Measurements from ENCODE around the gene MTUS2.

MTUS2 gene

DNA sequence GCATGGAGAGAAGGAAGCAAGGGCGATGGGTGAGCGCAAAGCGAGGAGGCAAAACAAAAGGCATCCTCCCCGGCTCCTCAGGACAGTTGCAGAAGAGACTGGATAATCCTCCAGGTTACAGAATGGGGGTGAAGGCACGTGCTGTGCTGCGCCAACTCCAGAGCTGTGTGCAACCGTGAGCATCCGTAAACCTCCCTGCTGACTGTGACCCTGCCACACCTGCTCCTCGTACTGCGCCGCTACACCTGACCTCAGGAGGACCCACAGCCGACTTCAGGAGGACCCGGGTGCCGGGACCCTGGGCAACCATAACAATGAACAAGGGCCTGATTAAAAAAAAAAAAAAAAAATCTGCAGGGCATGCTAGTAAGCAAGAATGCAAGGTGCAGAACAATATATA, 706.6 kb downstream of the MTUS2 start:
- DNase-seq (ENCODE audit: low spot score) = no peak

GRCh38 chr13:29527511-29527910, 707.4 kb downstream of the MTUS2 start:
- no peak for DNase-seq (ENCODE audit: low spot score)

- no peak for DNase-seq (ENCODE audit: low spot score)
Measured at GRCh38 chr13:29527916-29528315, 707.8 kb downstream of the MTUS2 start.

- no peak for DNase-seq (ENCODE audit: low spot score)
Measured at GRCh38 chr13:29529754-29530153, 709.6 kb downstream of the MTUS2 start.

- no peak for DNase-seq (ENCODE audit: low spot score)
Measured at GRCh38 chr13:29530901-29531300, 710.8 kb downstream of the MTUS2 start.

DNA sequence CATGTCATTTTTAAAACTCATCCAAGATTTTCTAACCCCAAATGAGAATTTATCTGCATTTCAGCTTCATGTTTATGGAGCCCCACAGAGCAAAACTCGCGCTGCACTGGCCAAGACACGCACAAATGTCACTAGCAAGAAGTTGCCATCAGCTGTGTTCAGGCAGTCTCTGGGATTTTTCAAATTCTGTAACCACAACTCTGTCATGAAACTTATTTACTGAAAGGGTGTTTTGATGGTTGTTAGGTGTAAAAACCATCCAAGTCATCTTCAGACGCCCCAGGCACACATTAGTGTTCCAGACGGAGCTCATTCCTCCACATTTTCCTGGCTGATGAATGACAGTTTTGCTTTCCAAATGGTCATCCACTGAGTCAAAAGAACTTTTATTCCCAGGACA, 712.0 kb downstream of the MTUS2 start:
- no peak for DNase-seq (ENCODE audit: low spot score)

- DNase-seq (ENCODE audit: low spot score) = no peak
Measured at GRCh38 chr13:29532821-29533220, 712.7 kb downstream of the MTUS2 start.

DNA sequence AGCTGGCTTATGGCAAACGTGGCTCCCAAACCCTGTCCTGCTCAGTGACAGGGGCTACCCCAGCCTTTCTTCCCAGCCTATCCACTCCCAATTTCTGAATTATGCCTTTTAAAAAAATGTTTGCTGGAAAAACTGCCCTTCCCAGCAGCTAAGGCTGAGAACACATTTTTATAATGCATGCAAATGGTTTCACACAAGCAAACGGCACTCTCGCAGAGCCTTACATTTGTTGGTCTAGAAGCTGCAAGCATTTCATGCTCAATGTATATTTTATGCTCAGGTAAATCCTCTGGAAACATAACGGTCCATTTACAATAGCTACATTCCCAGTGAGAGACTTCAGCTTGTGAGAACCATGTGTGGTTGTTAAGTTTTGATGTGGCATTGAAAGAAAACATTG, 713.9 kb downstream of the MTUS2 start:
- DNase-seq (ENCODE audit: low spot score) = no peak

DNA sequence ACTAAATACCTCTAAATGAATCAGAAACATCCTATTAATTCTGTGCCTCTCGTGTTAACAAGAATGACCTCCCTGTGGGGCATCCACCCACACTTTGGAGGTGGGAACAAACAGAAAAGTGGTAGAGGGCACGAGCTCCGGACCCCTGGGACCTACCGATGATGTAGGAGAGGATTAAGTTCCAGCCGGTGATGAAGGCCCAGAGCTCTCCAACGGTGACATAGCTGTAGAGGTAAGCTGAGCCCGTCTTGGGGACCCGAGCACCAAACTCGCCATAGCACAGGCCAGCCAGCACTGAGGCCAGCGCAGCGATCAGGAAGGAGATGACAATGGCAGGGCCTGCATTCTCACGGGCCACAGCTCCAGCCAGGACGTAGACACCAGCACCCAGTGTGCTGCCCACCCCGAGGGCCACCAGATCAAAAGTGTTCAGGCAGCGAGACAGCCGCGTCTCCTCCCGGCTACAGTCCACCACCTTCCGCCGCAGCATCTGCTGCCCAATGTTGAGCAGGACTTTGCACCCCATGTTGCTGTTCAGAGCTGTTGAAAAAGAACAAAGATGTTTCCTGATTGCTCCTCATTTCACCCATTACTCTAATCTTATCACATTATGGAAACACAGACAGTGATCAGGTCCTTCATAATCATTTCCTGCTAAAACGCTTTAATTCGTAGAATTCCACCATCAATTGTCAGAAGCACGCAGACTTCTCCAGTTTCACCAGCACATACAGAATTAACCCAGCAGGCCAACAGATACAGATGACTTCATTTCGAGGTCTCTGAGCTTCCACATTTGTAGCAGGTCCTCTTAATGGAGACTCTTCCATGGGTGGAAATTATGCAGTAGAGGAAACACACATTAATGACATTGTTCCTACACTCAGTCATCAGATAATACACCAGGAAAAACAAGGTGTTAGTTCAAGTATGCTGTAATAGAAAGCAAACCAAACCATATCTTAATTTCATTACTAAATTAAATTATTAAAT, 715.8 kb downstream of the MTUS2 start:
- no peak for DNase-seq (ENCODE audit: low spot score)

GRCh38 chr13:29536853-29537252, 716.7 kb downstream of the MTUS2 start:
- no peak for DNase-seq (ENCODE audit: low spot score)

DNA sequence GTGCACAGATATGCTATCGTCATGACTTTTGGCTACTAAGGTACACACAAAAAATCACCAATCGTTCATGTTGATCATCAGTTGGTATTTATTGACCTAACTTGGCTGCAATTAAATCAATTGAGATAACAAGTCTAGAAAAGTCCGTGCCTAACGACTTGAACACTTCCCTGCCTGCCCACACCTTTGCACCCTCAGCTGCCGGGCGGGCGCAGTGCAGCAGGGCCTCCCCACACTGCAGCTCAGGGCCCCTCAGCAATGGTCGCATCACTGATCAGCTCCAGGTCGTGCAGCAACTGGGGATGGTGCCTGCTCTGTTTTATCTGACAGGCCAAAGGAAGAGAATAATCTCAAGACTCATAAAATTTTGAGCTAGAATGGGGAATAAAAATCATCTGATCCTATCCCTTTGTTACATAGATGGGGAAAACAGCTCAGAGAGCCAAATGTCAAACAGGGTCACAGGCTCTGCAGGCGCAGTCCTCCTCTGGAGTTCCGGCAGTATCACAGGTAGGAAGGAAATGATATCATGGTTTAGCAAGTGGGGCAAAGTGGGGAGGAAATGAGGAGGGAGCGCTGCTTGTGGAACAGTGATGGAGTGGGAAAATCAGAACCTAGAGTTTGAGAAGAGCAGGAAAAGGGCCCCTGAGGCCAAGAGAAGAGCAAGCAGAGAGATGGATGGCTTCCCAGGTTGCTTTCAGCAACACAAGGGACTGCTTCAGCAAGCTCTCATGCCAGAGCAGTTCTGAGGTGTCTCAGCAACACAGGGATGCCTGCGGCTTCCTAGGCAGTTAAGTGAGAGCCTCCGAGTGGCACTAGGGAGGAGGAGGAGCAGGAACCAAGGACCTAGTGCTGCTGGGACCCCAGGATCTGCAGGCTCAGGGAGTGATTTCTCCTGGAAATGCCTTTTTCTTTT, 717.9 kb downstream of the MTUS2 start:
- no peak for DNase-seq (ENCODE audit: low spot score)

DNA sequence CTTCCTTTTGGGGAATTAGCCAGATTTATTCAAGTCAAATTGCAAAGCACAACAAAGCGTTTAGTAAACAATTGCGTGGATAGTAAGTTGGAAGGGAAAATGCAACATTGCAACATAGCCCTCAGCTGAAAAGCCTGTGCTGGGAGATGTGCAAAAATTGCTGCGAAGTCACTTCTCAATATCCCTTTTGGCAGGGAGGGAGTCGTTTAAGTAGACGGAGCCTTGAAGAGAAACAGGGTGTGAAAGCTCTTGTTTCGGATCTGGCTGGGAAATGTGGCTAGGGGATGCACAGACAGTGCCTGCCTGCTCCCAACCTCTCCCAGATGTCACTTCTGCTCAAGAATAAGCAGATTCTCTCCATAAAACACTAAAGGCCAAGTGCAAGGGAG, 718.5 kb downstream of the MTUS2 start:
- no peak for DNase-seq (ENCODE audit: low spot score)

DNA sequence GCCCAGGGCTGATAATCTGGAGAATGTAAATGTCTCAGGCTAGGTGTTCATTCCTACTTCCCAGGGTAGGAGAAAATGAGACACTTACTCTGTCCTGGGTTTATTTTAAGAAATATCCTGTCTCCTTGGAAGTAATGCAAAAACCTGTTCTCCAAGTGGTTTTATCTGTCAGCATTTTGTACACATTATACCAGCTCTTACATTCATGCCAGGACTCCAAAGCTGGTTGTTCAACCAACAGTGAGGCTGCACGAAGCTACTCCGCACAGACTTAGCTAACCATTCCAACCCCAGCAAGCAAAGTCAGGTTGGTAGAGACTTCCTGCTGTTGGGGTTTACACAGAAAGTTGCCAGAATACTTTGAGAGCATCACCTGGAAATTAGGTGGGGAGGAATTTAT, 719.7 kb downstream of the MTUS2 start:
- DNase-seq (ENCODE audit: low spot score) = no peak

- no peak for DNase-seq (ENCODE audit: low spot score)
Measured at GRCh38 chr13:29540334-29540733, 720.2 kb downstream of the MTUS2 start.

DNA sequence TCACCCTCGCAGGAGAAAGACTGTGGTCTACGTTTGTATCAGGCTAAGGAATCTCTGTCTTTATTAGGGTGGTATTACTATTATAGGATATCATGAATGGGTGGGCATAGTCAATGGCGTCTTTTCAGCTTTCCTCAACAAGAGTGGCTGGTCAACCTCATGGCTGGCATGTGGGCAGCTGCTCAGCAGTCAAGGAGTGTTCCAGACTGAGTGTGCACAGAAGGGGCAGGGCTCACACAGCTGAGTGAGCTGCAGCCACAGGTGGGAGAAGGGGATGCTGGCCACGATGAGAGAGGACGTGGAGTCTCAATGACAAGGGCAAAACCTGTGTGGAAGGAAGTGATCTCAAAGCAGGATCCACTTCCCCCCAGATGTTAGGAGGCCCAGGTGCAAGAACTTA, 720.7 kb downstream of the MTUS2 start:
- DNase-seq (ENCODE audit: low spot score) = no peak

DNA sequence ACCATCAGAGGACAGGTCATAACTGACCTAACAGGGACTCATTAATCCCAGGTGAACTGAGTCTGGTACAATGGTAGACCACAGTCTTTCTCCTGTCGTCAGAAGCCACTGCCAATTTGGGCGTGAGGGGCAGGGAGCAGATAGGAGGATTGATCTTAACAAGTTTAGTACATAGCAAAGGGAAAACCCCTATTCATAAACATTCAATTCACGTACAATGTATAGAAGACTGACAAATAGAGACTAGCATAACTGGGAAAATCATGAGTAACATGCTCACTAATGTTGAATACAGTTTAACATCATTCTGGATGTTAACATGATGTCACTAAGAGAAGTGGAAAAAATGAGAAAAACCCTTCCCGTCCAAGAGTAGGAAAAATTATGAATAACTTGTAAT, 721.3 kb downstream of the MTUS2 start:
- DNase-seq (ENCODE audit: low spot score) = no peak

DNA sequence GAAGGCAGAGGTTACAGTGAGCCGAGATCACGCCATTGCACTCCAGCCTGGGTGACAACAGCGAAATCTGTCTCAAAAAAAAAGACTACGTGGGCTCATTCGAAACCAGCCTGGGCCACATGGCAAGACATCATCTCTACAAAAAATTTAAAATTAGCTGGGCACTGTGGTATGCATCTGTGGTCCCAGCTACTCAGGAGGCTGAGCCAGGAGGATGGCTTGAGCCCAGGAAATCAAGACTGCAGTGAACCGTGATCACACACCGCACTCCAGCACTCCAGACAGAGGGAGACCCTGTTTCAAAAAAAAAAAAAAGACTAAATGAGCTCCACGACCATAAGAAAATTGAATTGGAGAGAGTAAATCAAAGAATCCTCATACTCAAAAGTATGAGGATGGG, 722.2 kb downstream of the MTUS2 start:
- DNase-seq (ENCODE audit: low spot score) = no peak

- no peak for DNase-seq (ENCODE audit: low spot score)
Measured at GRCh38 chr13:29543230-29544215, 723.4 kb downstream of the MTUS2 start.

DNA sequence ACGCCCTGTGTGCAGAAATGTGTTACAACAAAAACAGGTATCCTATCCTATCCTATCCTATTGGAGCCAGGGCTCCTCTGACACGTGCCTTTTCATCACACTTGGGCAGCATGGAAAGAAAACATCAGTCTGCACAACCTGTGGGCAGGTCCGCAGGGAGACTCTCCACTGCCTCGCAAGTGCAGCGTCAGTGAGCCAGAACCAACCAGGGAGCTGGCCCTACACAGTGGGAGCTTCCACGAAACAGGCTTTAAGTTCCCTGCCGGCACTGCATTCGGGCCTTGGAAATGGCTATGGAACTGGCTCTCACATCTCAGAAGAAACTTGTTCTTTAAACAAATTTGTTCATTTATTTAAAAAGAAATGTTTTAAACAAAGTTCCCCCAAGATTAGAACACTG, 725.8 kb downstream of the MTUS2 start:
- DNase-seq (ENCODE audit: low spot score) = no peak

- no peak for DNase-seq (ENCODE audit: low spot score)
Measured at GRCh38 chr13:29546662-29547061, 726.5 kb downstream of the MTUS2 start.

- no peak for DNase-seq (ENCODE audit: low spot score)
Measured at GRCh38 chr13:29547153-29547552, 727.0 kb downstream of the MTUS2 start.

DNA sequence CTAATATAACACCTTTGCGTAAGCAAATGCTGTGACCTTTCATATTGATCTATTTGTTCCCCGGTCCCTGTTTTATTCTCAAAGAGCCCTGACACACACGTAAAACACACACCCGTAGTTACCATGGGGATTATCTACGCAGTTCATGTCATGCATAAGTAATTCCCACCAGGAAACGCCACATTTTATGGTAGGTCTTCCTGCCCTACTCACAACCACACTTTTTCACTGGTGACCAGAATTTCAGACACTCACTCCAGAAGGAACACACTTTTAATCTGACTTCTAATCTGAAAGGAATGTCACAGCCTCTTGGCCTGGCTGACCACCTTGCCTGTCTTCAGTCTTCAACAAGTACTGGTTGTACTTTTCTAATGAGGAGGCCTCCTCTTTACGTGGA, 728.6 kb downstream of the MTUS2 start:
- no peak for DNase-seq (ENCODE audit: low spot score)
